Left lung (tissue), 10 donors: ENCODE results near the gene CAPZA2. TPM values are rescaled to one million over a fixed set of nuclear protein-coding genes. Genes with fewer than 3 reads are reported as not detected.

Experiments
- ATAC-seq: fragments of 200-7000 bp; cut with Tn5 transposase; one replicate; pipeline ENCODE4 v1.9.1; 2020; ENCODE audit warnings: moderate library complexity
- DNase-seq, 4 donors: peaks; one replicate each; pipeline ENCODE4 v3.0.0-alpha.2; 2013 to 2020
- H3K27ac ChIP-seq, 2 donors: fragments of 200-600 bp; sonication (generic) in 1 of 2; one replicate each; pipeline versions ENCODE4 v1.5.0 to v1.8.0; 2020 to 2021
- H3K27me3 ChIP-seq, 2 donors: fragments of 200-600 bp; sonication (generic) in 1 of 2; one replicate each; pipeline versions ENCODE4 v1.5.0 to v1.8.0; 2020 to 2021
- H3K36me3 ChIP-seq, 2 donors: fragments of 200-600 bp; sonication (generic) in 1 of 2; one replicate each; pipeline versions ENCODE4 v1.5.0 to v1.8.0; 2020 to 2021
- H3K4me1 ChIP-seq, 2 donors: fragments of 200-600 bp; one replicate each; pipeline ENCODE4 v1.8.0; 2021
- H3K4me3 ChIP-seq, 2 donors: fragments of 200-600 bp; sonication (generic) in 1 of 2; one replicate each; pipeline versions ENCODE4 v1.5.0 to v1.8.0; 2020 to 2021; ENCODE audit warnings: mild to moderate bottlenecking in 1 of 2
- H3K9me3 ChIP-seq, 2 donors: fragments of 200-600 bp; sonication (generic) in 1 of 2; one replicate each; pipeline versions ENCODE4 v1.5.0 to v1.8.0; 2020 to 2021
- CTCF ChIP-seq, 2 donors: fragments of 200-600 bp; sonication (generic) in 1 of 2; IDR thresholded peaks; one replicate each; pipeline versions ENCODE4 v1.5.0 to v1.8.0; 2021; ENCODE audit warnings: antibody characterized with exemption in 2 of 2
- intact Hi-C, 2 donors: fragments of 100-400 bp; cut with DNase I; formaldehyde crosslinking; loops; one replicate each; pipeline versions ENCODE4 v1.11.2 to v1.14.2; 2022
- polyA plus RNA-seq, 6 donors: library from polyadenylated mRNA; unstranded; fragments of 120-200 nt; gene quantifications; one replicate each; pipeline ENCODE4 v1.2.1, GENCODE V29; 2013; ENCODE audit not compliant: insufficient read length in 6 of 6
- total RNA-seq, 2 donors: library from RNA; stranded (reverse); fragmentation: NEBNext Ultra II Directional; extraction: Animal tissue kit (Norgen Biotek cat#: 25700); gene quantifications; one replicate each; pipeline ENCODE4 v1.2.1, GENCODE V29; 2021
- donor health status: DM: no; HTN: yes; CAD: no.
- donor health status: DM: no; HTN: no; CAD: no.

The CAPZA2 gene
- total and polyA plus RNA-seq, 8 donors = 129 to 286 (median 155) TPM

GRCh38 chr7:116895849-116896248, 33.5 kb downstream of the CAPZA2 start:
- DNase-seq = no peak
- intact Hi-C loops = no loop called here
- no peak overlapping the region for H3K4me3 ChIP-seq
- no peaks in the 10 kb centered on the region for H3K27me3 ChIP-seq
- ATAC-seq = no peak
- H3K27ac ChIP-seq = no peak overlapping the region
- H3K4me1 ChIP-seq = peaks cover 0 to 5% of the 10 kb centered on the region in 2 donors
- no peaks in the 10 kb centered on the region for H3K9me3 ChIP-seq
- TF ChIP-seq CTCF (IDR thresholded peaks at IDR 0.05) = no peak
- peaks cover 0 to 62% of the 10 kb centered on the region in 2 donors for H3K36me3 ChIP-seq

- intact Hi-C loops = no loop called here
- no peaks in the 10 kb centered on the region for H3K9me3 ChIP-seq
- H3K4me1 ChIP-seq = peaks cover 0 to 11% of the 10 kb centered on the region in 2 donors
- DNase-seq = no peak
- ATAC-seq = no peak
- H3K36me3 ChIP-seq = peaks cover 0 to 55% of the 10 kb centered on the region in 2 donors
- no peak overlapping the region for H3K4me3 ChIP-seq
- no peak for TF ChIP-seq CTCF (IDR thresholded peaks at IDR 0.05)
- no peak overlapping the region for H3K27ac ChIP-seq
- H3K27me3 ChIP-seq = no peaks in the 10 kb centered on the region
Measured at GRCh38 chr7:116897661-116898060, 35.3 kb downstream of the CAPZA2 start.

- Histone ChIP-seq H3K27ac (no peak overlapping the region), H3K4me1 (peaks cover 0 to 9% of the 10 kb centered on the region in 2 donors), H3K36me3 (peaks cover 0 to 47% of the 10 kb centered on the region in 2 donors), H3K27me3 (no peaks in the 10 kb centered on the region), H3K4me3 (no peak overlapping the region), H3K9me3 (no peaks in the 10 kb centered on the region)
- ATAC-seq (peak; percentile 50), DNase-seq (no peak)
- intact Hi-C loops = no loop called here
- TF ChIP-seq CTCF (IDR thresholded peaks at IDR 0.05) = no peak
Measured at GRCh38 chr7:116899308-116899707, 36.9 kb downstream of the CAPZA2 start.

- no peaks in the 10 kb centered on the region for H3K27me3 ChIP-seq
- intact Hi-C loops = no loop called here
- no peak overlapping the region for H3K27ac ChIP-seq
- no peaks in the 10 kb centered on the region for H3K9me3 ChIP-seq
- H3K4me1 ChIP-seq = peaks cover 0 to 12% of the 10 kb centered on the region in 2 donors
- no peak overlapping the region for H3K4me3 ChIP-seq
- TF ChIP-seq CTCF (IDR thresholded peaks at IDR 0.05) = no peak
- no peak for ATAC-seq
- no peak for DNase-seq
- peaks cover 0 to 57% of the 10 kb centered on the region in 2 donors for H3K36me3 ChIP-seq
Measured at GRCh38 chr7:116901143-116901542, 38.8 kb downstream of the CAPZA2 start.

GRCh38 chr7:116902867-116903266, 40.5 kb downstream of the CAPZA2 start:
- Histone ChIP-seq H3K27ac (no peak overlapping the region), H3K9me3 (no peaks in the 10 kb centered on the region), H3K36me3 (peaks cover 0 to 65% of the 10 kb centered on the region in 2 donors), H3K4me1 (peaks cover 0 to 12% of the 10 kb centered on the region in 2 donors), H3K4me3 (no peak overlapping the region), H3K27me3 (no peaks in the 10 kb centered on the region)
- DNase-seq (no peak), ATAC-seq (no peak)
- intact Hi-C loops = no loop called here
- no peak for TF ChIP-seq CTCF (IDR thresholded peaks at IDR 0.05)
